Measurements from ENCODE around the gene RIPOR1.
"Not testable (repeated sequence)": the region's sequence is repeated elsewhere in the genome, so short reads cannot be mapped to it uniquely, and the experiment has no call there.

RIPOR1 gene

GRCh38 chr16:67486805-67487204 lies 41.8 kb upstream of the RIPOR1 start:
- H3K9ac ChIP-seq = peak overlapping the region; percentile 68 to 96 (median 91)
- H3K4me3 ChIP-seq = peak overlapping the region in 4 of 10 experiments; percentile 23 to 46 (median 34); a peak in 5 of 20 replicates
- peaks cover 97 to 99% (median 98%) of the 10 kb centered on the region in 10 experiments for H3K4me1 ChIP-seq
- TF ChIP-seq Cebpa-rat (IDR thresholded peaks at IDR 0.05) = peak in 9 of 11 experiments; percentile 47 to 92 (median 76); a peak in 16 of 22 replicates
- H3K36me3 ChIP-seq = peaks cover 0 to 20% (median 5%) of the 10 kb centered on the region in 11 experiments; a peak in 9 of 22 replicates
- peaks cover 0 to 10% (median 5%) of the 10 kb centered on the region in 11 experiments; a peak in 8 of 22 replicates for H3K9me3 ChIP-seq (replicated peaks in 1 of 11)
- peak overlapping the region; percentile 83 to 99 (median 96) for H3K4me2 ChIP-seq
- H4K20me1 ChIP-seq = no peaks in the 10 kb centered on the region
- peak overlapping the region; percentile 57 to 100 (median 99) for H3K27ac ChIP-seq
- no peaks in the 10 kb centered on the region for H3K27me3 ChIP-seq

GRCh38 chr16:67487561-67487960 lies 41.1 kb upstream of the RIPOR1 start:
- H4K20me1 ChIP-seq; H3K27me3 ChIP-seq; H3K9me3 ChIP-seq (replicated peaks in 1 of 11): not testable (repeated sequence)
- Histone ChIP-seq H3K9ac (peak overlapping the region; percentile 68 to 96 (median 91); a peak in 21 of 22 replicates), H3K4me1 (peaks cover 97 to 99% (median 98%) of the 10 kb centered on the region in 10 experiments), H3K4me3 (peak overlapping the region in 2 of 10 experiments; percentile 23 to 46; a peak in 2 of 20 replicates), H3K27ac (peak overlapping the region; percentile 57 to 100 (median 99)), H3K4me2 (peak overlapping the region; percentile 83 to 99 (median 96)), H3K36me3 (peaks cover 0 to 20% (median 5%) of the 10 kb centered on the region in 11 experiments; a peak in 9 of 22 replicates)

- H3K4me2 ChIP-seq = peak overlapping the region; percentile 80 to 99 (median 97)
- peak overlapping the region; percentile 91 to 100 (median 99) for H3K27ac ChIP-seq
- no peak for TF ChIP-seq Cebpa-rat (IDR thresholded peaks at IDR 0.05)
- peak overlapping the region; percentile 79 to 96 (median 91) for H3K9ac ChIP-seq
- no peaks in the 10 kb centered on the region for H4K20me1 ChIP-seq
- peak overlapping the region in 9 of 10 experiments; percentile 1 to 50 (median 20); a peak in 9 of 20 replicates for H3K4me3 ChIP-seq
- H3K9me3 ChIP-seq (replicated peaks in 1 of 11) = peaks cover 0 to 10% (median 5%) of the 10 kb centered on the region in 11 experiments; a peak in 8 of 22 replicates
- H3K4me1 ChIP-seq = peaks cover 96 to 99% (median 98%) of the 10 kb centered on the region in 10 experiments
- no peaks in the 10 kb centered on the region for H3K27me3 ChIP-seq
- H3K36me3 ChIP-seq = peaks cover 0 to 12% (median 5%) of the 10 kb centered on the region in 11 experiments; a peak in 10 of 22 replicates
Observed at GRCh38 chr16:67489401-67490083, 39.1 kb upstream of the RIPOR1 start.

- Histone ChIP-seq H3K27me3 (no peaks in the 10 kb centered on the region), H4K20me1 (no peaks in the 10 kb centered on the region), H3K4me3 (peak overlapping the region in 2 of 10 experiments; percentile 15 to 27; a peak in 4 of 20 replicates), H3K4me2 (peak overlapping the region; percentile 80 to 99 (median 97)), H3K36me3 (peaks cover 0 to 10% (median 0%) of the 10 kb centered on the region in 11 experiments; a peak in 4 of 22 replicates), H3K9ac (peak overlapping the region; percentile 79 to 96 (median 91)), H3K4me1 (peaks cover 94 to 99% (median 98%) of the 10 kb centered on the region in 10 experiments), H3K9me3 (replicated peaks in 1 of 11) (peaks cover 0 to 10% (median 5%) of the 10 kb centered on the region in 11 experiments; a peak in 8 of 22 replicates), H3K27ac (peak overlapping the region; percentile 91 to 100 (median 99))
- TF ChIP-seq Cebpa-rat (IDR thresholded peaks at IDR 0.05) = peak in 3 of 11 experiments; percentile 19 to 68 (median 57); a peak in 4 of 22 replicates
Observed at GRCh38 chr16:67490335-67491096, 38.1 kb upstream of the RIPOR1 start.

- Histone ChIP-seq H3K27me3 (no peaks in the 10 kb centered on the region), H4K20me1 (no peaks in the 10 kb centered on the region), H3K4me1 (peaks cover 38 to 86% (median 60%) of the 10 kb centered on the region in 10 experiments), H3K27ac (peak overlapping the region in 5 of 11 experiments; percentile 0 to 38 (median 7); a peak in 4 of 22 replicates), H3K36me3 (peaks cover 0 to 45% (median 0%) of the 10 kb centered on the region in 11 experiments; a peak in 5 of 22 replicates), H3K9me3 (replicated peaks in 1 of 11) (no peaks in the 10 kb centered on the region), H3K9ac (peak overlapping the region in 2 of 11 experiments; percentile 27 to 29; a peak in 1 of 22 replicates), H3K4me2 (peak overlapping the region in 4 of 11 experiments; percentile 17 to 68 (median 24); a peak in 6 of 22 replicates), H3K4me3 (no peak overlapping the region)
- TF ChIP-seq Cebpa-rat (IDR thresholded peaks at IDR 0.05) = no peak
Observed at GRCh38 chr16:67499106-67499505, 29.5 kb upstream of the RIPOR1 start.

GRCh38 chr16:67504031-67505021 lies 24.3 kb upstream of the RIPOR1 start:
- peak overlapping the region; percentile 27 to 78 (median 58); a peak in 18 of 22 replicates for H3K27ac ChIP-seq

GRCh38 chr16:67506468-67506867 lies 22.2 kb upstream of the RIPOR1 start:
- Histone ChIP-seq H3K27me3 (no peaks in the 10 kb centered on the region), H3K9ac (peak overlapping the region in 2 of 11 experiments; percentile 7 to 20; a peak in 2 of 22 replicates)

More at GRCh38 chr16:67504031-67505021, 24.3 kb upstream of the RIPOR1 start:
- H3K36me3 ChIP-seq = peaks cover 0 to 10% (median 0%) of the 10 kb centered on the region in 11 experiments; a peak in 5 of 22 replicates
- peak overlapping the region in 7 of 11 experiments; percentile 7 to 51 (median 24); a peak in 6 of 22 replicates for H3K9ac ChIP-seq
- peak overlapping the region; percentile 65 to 91 (median 77) for H3K4me2 ChIP-seq
- H3K27me3 ChIP-seq = no peaks in the 10 kb centered on the region
- no peak for TF ChIP-seq Cebpa-rat (IDR thresholded peaks at IDR 0.05)
- no peaks in the 10 kb centered on the region for H3K9me3 ChIP-seq (replicated peaks in 1 of 11)
- no peaks in the 10 kb centered on the region for H4K20me1 ChIP-seq
- H3K4me1 ChIP-seq = peaks cover 24 to 84% (median 42%) of the 10 kb centered on the region in 10 experiments
- H3K4me3 ChIP-seq = no peak overlapping the region

More at GRCh38 chr16:67506468-67506867, 22.2 kb upstream of the RIPOR1 start:
- no peaks in the 10 kb centered on the region for H4K20me1 ChIP-seq
- H3K4me1 ChIP-seq = peaks cover 24 to 73% (median 44%) of the 10 kb centered on the region in 10 experiments
- H3K36me3 ChIP-seq = peaks cover 0 to 3% (median 0%) of the 10 kb centered on the region in 11 experiments; a peak in 2 of 22 replicates
- no peak for TF ChIP-seq Cebpa-rat (IDR thresholded peaks at IDR 0.05)
- no peak overlapping the region for H3K4me3 ChIP-seq
- no peaks in the 10 kb centered on the region for H3K9me3 ChIP-seq (replicated peaks in 1 of 11)
- peak overlapping the region in 5 of 11 experiments; percentile 42 to 88 (median 66); a peak in 8 of 22 replicates for H3K4me2 ChIP-seq
- H3K27ac ChIP-seq = peak overlapping the region in 5 of 11 experiments; percentile 42 to 71 (median 51); a peak in 7 of 22 replicates
